HG03025 (cell line): ENCODE data around the gene CCHCR1.
"Not testable (repeated sequence)": the region's sequence is repeated elsewhere in the genome, so short reads cannot be mapped to it uniquely, and the experiment has no call there.

Experiments used
- ATAC-seq: cut with Tn5 transposase; IDR thresholded peaks from one replicate; pipeline ENCODE4 v1.9.1; 2021; ENCODE audit warnings: mild to moderate bottlenecking, moderate library complexity; ENCODE audit not compliant: unreplicated experiment, low FRiP score

CCHCR1 gene, protein sequence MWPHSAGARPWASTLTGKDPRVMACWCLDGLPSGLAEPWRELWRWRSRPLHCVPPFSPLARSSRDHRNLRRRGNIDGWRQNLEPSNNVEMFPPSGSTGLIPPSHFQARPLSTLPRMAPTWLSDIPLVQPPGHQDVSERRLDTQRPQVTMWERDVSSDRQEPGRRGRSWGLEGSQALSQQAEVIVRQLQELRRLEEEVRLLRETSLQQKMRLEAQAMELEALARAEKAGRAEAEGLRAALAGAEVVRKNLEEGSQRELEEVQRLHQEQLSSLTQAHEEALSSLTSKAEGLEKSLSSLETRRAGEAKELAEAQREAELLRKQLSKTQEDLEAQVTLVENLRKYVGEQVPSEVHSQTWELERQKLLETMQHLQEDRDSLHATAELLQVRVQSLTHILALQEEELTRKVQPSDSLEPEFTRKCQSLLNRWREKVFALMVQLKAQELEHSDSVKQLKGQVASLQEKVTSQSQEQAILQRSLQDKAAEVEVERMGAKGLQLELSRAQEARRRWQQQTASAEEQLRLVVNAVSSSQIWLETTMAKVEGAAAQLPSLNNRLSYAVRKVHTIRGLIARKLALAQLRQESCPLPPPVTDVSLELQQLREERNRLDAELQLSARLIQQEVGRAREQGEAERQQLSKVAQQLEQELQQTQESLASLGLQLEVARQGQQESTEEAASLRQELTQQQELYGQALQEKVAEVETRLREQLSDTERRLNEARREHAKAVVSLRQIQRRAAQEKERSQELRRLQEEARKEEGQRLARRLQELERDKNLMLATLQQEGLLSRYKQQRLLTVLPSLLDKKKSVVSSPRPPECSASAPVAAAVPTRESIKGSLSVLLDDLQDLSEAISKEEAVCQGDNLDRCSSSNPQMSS

DNA sequence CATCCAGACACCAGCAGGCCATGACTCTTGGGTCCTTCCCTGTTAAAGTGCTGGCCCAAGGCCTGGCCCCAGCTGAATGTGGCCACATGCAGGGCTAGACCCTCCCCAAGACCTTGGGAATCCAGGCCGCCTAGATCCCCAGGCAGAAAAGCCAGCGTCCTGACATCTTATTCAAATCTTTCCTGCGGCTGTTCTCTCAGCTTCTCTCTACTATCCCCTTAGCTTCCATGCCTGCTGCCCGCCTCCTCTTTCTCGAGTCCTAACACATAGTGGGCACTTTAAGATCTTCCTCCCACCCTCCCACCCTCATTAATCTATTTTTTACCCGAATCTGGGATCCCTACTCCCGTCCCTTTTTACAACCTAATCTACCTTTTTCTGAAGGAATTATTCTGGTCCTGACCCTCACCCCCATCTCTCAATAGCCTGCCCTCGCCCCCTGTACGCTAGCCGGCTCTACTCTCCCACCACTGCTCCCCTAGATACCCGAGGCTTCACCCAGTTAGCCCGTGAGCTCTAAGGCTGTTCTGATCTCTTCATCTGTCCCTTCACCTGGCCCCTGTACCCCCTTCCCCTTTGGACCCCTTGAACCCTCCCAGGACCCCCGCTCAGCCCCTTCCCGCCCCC, at the start of gene CCHCR1:
CCHCR1 (minus strand) TSS at position 290 of the 627 bp plus-strand sequence; CDS start at position 88, 202 bp downstream.
- no peak for ATAC-seq

DNA sequence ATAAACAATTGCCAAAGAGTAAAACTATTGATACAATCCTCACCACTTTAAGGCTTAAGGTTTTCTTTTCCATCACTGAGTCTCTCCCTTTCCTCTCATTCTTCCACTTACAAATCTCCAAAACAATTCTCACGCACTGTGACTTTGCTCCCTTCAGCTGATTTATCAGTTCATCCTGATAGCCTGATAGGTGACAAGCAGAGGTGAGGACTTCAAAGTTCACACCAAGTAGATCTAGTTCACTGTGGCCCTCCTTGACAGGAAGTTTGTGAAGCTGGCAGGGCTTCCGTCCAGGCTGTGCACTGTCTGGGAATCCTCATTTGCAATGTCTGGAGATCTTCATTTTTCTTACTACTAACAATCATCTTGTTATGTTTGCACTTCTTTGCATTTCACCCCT, 48.0 kb upstream of the CCHCR1 start:
- ATAC-seq, result no peak

DNA sequence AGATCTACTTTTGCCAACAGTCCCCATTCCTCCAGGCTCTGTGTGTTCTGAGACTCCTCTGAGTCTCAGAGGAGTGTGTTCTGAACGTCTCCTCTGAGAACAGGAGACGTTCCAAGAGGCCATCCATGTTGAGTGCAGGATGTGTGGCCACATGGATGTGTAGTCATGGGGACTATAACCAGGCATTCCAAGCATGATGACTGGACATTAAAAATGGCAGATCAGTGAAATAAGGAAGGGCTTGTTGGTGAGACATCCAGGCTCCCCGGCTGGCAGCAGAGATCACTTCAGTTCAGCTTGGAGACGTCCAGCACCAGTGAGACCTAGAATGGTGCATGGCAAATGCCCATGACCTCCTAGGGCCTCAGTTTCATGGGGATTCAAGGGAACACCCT, 47.1 kb upstream of the CCHCR1 start:
- ATAC-seq, result no peak

DNA sequence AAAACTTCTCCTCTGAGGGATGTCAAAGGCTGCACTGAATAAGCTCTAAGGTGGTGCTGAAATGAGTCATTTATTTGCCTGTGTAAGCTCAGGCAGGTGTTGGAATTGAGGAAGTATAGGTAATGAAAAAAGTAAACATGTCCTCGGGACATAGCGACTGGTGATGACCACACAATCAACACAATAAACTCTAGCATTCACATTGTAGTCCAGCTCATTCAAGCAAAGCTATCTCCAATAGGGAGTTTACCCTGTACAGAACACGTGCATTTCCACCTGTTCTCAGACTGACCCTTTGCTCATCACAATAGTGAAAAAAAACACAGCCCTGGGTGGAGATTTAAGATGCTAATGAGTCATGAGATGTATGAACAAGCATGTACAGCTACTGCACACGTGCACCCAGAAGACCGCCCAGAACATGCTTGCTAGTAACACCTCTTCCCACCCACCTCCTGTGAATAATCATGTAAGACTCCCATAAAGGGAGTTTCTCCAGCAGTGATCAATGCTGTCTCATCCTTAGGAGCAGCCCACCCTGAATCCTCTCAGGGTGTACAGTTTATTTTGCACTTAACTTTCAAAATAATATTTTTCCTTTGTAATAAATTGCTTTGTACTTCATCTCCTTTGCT, 45.9 kb upstream of the CCHCR1 start:
- peak; percentile 37 for ATAC-seq

DNA sequence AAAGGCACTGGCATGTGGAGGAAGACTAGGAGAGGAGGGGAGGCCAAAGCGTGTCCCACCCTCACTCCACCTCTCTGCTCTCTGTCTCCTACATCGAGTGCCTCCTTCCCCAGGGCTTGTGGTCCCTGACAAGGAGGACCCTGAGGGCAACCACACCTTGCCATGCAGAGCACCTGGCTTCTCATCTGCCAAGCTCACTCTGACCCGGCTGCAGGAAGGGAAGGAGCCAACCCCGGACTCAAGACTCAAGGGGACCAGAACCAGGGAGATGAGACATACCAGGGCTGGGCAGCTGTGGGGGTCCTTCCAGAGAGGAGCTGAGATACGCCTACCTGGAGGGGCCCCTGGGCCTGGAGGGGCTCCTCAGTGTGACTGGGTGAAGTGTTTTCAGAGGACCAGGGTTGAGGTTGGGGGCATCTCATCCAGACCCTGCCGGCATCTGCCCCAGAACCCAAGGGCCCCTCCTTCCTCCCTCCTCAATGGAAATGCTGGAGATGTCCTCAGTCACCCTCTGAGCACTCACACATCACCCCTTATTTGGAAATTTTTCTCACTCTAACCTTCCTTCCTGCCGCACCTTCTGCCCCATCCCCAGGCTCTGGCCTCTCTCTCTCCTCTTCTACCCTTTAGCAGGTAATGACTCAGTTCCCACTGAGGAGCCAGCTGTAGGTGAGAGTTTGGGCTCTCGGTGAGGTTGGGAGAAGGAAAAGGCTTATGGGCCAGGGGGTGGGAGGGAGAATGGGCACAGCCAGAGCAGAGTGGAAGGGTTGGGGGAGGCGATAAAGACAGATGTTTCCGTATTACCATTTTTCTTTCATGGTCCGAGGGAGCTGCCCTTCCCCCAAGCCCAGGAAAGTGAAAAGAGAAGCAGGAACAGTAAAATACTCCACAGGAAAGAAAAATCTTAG, 44.9 kb upstream of the CCHCR1 start:
- no peak for ATAC-seq

DNA sequence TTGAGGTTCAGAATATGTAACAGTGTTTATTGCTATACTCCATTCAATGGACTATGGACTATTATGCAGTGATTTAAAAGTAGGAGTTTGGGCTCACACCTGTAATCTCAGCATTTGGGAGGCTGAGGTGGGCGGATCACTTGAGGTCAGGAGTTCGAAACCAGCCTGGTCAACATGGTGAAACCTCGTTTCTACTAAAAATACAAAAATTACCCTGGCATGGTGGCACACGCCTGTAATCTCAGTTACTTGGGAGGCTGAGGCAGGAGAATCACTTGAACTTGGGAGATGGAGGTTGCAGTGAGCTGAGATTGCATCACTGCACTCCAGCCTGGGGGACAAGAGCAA, 41.5 kb upstream of the CCHCR1 start:
- not testable (repeated sequence) for ATAC-seq

DNA sequence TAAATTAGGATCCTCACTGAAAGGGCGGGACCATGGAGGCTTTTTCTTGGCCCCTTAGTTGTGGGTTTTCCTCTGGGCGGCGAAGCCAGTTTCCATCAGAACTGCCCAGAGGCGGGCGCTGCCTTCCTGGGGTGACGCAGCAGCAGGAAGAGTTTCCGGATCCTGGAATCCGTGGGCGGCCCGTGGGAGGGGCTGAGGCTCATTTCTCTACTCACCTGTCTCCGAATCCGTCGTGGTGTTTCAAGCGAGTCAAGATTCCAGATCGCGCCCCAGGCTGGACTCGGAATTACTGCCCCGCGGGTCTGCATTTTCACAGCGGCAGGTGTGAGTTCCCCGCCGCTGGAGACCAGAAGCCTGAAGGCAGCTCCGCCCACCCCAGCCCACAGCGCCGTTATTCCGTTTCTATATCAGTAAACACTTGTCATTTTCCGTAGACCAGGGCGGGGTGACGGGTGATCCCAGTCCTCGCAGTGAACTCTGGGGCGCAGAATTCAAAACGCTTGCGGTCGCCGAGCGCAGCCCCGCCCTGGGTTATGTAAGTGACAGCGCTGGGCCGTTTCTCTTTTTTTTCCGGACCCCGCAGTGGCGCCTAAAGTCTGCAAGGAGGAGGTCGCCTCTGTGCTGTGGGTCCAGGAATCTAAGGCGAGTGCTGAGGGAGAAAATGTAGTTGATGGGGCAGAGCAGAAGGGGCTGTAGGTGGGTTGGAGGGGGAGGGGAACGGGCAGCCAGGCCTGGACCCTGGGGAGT, 40.1 kb upstream of the CCHCR1 start:
- ATAC-seq, result peak; percentile 69

DNA sequence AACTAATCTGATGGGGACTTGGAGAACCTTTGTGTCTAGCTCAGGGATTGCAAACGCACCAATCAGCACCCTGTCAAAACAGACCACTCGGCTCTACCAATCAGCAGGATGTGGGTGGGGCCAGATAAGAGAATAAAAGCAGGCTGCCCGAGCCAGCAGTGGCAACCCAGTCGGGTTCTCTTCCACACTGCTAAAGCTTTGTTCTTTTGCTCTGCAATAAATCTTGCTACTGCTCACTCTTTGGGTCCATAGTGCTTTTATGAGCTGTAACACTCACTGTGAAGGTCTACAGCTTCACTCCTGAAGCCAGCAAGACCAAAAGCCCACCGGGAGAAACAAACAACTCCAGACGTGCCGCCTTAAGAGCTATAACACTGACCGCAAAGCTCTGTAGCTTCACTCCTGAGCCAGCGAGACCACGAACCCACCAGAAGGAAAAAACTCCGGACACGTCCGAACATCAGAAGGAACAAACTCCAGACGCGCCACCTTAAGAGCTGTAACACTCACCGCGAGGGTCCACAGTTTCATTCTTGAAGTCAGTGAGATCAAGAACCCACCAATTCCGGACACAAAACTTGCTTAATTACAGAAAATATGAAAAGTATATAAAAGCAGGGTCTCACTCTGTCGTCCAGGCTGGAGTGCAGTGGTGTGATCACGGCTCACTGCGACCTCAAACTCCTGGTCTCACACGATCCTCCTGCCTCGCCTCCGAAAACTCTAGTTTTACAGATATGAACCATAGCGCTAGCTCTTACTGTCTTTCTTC, 38.8 kb upstream of the CCHCR1 start:
- ATAC-seq, result not testable (repeated sequence)

DNA sequence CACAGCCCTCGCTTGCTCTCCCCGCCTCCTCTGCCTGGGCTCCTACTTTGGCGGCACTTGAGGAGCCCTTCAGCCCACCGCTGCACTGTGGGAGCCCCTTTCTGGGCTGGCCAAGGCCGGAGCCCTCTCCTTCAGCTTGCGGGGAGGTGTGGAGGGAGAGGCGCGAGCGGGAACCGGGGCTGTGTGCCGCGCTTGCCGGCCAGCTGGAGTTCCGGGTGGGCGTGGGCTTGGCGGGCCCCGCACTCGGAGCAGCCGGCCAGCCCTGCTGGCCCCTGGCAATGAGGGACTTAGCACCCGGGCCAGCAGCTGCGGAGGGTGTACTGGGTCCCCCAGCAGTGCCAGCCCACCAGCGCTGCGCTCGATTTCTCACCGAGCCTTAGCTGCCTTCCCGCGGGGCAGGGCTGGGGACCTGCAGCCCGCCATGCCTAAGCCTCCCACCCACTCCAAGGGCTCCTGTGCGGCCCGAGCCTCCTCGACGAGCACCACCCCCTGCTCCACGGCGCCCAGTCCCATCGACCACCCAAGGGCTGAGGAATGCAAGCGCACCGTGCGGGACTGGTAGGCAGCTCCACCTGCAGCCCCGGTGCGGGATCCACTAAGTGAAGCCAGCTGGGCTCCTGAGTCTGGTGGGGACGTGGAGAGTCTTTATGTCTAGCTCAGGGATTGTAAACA, 37.8 kb upstream of the CCHCR1 start:
- ATAC-seq, result not testable (repeated sequence)

DNA sequence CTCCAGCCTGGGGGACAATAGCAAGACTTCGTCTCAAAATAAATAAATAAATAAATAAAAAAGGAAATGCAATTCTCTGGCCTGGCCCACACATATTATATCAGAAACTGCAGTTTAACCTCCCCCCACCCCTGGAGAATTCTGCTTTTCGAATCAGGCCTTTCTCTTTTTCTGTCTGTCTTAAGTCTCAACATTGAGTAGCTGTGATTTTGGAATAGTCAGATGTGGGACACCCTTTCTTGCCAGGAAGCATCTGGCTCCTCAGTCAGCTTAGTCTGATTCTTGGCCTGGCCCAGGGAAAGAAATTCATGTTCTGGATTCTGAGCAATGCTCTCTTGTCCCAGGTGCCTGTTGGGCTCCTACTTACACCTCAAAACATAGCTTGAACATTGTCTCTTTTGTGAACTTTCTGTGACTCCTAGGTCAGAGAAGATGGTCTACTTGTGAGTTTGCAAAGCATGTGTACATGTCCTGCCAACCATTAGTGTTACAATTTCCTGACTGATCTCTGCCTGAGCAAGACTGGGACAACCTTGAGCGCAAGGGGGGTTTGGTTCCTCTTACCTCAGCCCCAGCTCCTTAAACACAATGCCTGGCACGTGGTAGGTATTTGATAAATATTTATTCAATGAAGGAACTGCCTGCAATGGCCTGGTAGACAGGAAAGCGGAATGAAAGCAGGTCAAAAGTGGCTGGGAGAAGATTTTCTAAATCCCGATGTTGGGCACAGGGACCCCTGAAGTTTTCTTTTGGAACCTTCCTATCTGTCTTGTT, 36.6 kb upstream of the CCHCR1 start:
- ATAC-seq, result no peak

DNA sequence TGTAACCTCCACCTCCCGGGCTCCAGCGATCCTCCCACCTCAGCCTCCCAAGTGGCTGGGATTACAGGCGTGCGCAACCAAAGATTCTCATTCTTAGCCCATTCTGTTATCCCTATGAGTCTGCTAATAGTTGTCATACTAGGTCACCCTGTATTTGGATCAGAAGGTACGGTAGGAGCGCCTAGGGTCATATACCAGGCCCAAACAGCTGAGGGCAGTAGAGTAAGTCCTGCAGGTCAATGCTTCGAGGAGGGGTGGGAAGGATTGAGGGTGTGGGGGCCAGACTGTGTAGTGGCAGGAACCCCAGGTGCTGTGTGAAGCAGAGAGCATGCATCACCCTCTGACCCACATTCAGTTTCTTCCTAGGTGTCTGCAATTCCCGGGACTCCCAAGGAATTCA, 35.6 kb upstream of the CCHCR1 start:
- ATAC-seq, result no peak

DNA sequence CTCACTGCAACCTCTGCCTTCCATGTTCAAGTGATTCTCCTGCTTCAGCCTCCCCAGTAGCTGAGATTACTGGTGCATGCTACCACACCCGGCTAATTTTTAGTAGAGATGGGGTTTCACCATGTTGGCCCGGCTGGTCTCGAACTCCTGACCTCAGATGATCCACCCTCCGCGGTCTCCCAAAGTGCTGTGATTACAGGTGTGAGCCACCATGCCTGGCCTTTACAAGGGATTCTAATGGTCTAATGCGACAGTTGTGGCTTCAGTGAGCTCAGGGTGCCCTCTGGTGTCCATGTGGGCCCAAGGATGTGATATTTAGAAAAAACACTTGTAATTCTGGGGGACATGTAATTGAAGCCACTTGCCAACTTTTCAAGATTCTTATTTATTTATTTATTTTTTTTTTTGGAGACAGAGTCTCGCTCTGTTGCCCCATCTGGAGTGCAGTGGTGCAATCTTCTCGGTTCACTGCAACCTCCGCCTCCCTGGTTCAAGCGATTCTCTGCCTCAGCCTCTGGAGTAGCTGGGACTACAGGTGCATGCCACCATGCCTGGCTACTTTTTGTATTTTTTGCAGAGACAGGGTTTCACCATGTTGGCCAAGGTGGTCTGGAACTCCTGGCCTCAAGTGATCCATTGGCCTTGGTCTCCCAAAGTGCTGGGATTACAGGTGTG, 35.0 kb upstream of the CCHCR1 start:
- not testable (repeated sequence) for ATAC-seq

DNA sequence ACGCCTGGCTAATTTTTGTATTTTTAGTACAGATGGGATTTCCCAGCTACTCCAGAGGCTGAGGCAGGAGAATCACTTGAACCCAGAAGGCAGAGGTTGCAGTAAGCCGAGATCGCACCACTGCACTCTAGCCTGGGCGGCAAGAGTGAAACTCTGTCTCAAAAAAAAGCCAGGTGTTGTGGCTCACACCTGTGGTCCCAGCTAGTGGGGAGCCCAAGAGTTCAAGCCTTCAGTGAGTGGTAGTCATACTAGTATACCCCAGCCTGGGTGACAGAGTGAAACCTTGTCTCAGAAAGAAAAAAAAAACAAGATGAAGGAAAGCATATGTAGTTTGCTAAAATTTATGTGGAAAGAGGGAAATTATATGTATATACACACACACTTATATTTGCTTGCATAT, 32.9 kb upstream of the CCHCR1 start:
- no peak for ATAC-seq

DNA sequence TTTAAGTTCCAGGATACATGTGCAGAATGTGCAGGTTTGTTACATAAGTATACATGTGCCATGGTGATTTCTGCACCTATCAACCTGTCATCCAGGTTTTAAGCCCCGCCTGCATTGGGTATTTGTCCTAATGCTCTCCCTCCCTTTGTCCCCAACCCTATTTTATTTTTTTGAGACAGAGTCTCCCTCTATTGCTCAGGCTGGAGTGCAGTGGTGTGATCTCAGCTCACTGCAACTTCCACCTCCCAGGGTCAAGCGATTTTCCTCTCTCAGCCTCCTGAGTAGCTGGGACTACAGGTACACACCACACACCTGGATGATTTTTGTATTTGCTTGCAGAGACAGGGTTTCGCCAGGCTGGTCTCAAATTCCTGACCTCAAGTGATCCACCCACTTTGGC, 31.6 kb upstream of the CCHCR1 start:
- not testable (repeated sequence) for ATAC-seq

DNA sequence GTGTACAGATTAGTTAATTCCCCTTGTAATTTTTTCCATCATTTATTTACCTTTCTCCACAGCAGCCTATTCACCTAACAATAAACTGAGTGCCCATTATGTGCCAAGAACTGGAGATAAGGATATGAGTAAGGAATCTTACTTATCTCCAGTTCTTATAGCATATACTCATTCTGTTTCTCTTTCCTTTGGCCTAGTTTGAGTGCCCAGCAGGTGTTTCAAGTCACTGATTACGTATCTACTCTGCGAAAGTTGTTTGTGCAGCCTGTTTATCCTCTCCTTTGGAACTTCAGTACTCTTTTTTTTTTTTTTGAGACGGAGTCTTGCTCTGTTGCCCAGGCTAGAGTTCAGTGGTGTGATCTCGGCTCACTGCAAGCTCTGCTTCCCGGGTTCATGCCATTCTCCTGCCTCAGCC, 30.2 kb upstream of the CCHCR1 start:
- ATAC-seq, result no peak

DNA sequence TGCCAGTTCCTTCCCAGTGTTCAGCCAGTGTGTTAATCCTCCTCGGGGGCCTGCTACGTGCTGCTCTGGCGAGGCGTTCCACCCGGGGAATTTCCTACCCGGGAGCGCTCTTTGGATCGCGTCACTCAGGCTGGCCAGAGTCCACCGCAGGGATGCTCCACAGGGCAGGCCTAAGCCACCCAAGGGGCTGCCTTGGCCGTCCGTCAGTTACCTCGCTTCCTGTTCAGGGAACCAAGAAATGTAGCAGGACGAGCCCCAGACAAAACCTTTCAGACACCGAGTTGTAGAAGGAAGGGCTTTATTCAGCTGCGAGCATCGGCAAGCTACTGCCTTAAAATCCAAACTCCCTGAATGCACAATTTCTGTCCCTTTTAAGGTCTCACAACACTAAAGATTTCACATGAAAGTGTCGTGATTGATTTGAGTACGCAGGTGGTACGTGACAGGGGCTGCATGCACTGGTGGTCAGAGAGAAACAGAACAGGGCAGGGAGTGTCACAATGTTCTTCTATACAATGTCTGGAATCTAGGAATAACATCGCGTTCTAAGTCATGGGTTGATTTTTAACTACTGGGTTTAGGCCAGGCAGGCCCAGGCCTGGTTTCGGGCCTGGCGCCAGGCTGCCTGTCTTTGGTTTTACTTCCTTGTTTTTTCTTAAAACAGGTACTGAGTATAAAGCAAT, 28.6 kb upstream of the CCHCR1 start:
- no peak for ATAC-seq
